HUES48 (cell line): ENCODE results near the gene RAD23B.

Experiments
- H3K27ac ChIP-seq: one replicate; pipeline ENCODE4 v1.7.0; 2013; ENCODE audit warnings: low read depth, low read length, inconsistent platforms
- H3K27me3 ChIP-seq: 2 replicates; pipeline ENCODE4 v1.6.1; 2013; ENCODE audit warnings: mild to moderate bottlenecking, low read length; ENCODE audit not compliant: control insufficient read depth, insufficient read depth
- H3K36me3 ChIP-seq: 2 replicates; pipeline ENCODE4 v1.6.1; 2013; ENCODE audit warnings: low read length; ENCODE audit not compliant: control insufficient read depth, insufficient read depth
- H3K4me1 ChIP-seq: 2 replicates; pipeline ENCODE4 v1.6.1; 2013; ENCODE audit warnings: mild to moderate bottlenecking, low read length; ENCODE audit not compliant: control insufficient read depth, insufficient read depth
- H3K4me3 ChIP-seq: 2 replicates; pipeline ENCODE4 v1.5.1; 2013; ENCODE audit warnings: mild to moderate bottlenecking, low read depth, low read length
- H3K9ac ChIP-seq: 2 replicates; pipeline ENCODE4 v1.6.1; 2013; ENCODE audit warnings: mild to moderate bottlenecking, low read depth, low read length, moderate library complexity
- H3K9me3 ChIP-seq: 2 replicates; pipeline ENCODE4 v1.6.1; 2013; ENCODE audit warnings: low read length; ENCODE audit not compliant: control insufficient read depth, insufficient read depth

The RAD23B gene

DNA sequence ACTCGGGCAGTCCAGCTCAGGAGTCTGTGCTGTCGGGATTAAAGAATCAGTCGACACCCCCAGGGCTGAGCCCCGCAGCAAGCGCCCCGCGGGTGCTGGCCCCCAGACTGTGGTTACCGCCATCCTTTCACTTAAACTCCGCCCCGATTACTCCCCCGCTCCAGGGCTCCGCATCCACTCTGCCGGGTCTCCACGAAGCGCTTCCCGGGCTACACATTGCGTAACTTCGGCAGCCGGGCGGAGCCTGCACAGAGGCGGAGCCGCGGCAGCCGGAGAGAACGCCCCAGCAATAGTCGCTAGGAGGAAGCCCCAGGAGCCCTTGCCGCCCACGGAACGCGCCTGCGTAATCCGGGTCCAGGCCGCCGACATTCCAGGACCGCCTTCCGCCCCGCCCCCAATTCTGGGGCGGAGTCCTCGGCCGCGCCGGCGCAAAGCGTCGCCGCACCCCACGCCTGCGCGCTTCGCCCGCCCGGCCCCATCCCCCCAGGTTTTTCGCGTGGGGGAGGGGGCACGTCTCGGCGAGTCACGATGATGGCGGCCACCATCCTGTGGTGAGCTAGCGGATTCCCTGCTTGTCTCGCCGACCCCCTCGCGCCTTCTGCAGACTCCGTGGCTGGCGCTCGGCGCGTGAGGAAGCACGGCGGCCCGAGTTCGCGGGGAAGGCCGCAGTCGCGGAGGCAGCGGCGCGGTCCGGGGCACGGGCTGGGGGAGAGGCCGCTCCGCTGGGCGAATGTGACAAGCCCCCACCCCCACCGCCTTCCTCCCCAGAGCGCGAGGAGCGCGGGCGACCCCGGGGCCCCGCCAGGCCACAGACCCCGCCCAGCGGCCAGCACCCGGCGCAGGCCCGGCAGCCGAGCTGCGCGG lies at the start of gene RAD23B:
Gene RAD23B, plus strand, starts transcription at position 521 of the 864 bp plus-strand sequence. CDS start 351 bp downstream, outside the sequence.
- no peaks in the 10 kb centered on the region for H3K36me3 ChIP-seq
- H3K9me3 ChIP-seq = no peaks in the 10 kb centered on the region
- peak within 1 kb of the TSS; percentile 96 for H3K9ac ChIP-seq
- H3K4me3 ChIP-seq = peak within 1 kb of the TSS; percentile 95
- H3K4me1 ChIP-seq = peaks cover 25% of the 10 kb centered on the region
- H3K27ac ChIP-seq = peak within 1 kb of the TSS; percentile 99
- H3K27me3 ChIP-seq = no peaks in the 10 kb centered on the region

DNA sequence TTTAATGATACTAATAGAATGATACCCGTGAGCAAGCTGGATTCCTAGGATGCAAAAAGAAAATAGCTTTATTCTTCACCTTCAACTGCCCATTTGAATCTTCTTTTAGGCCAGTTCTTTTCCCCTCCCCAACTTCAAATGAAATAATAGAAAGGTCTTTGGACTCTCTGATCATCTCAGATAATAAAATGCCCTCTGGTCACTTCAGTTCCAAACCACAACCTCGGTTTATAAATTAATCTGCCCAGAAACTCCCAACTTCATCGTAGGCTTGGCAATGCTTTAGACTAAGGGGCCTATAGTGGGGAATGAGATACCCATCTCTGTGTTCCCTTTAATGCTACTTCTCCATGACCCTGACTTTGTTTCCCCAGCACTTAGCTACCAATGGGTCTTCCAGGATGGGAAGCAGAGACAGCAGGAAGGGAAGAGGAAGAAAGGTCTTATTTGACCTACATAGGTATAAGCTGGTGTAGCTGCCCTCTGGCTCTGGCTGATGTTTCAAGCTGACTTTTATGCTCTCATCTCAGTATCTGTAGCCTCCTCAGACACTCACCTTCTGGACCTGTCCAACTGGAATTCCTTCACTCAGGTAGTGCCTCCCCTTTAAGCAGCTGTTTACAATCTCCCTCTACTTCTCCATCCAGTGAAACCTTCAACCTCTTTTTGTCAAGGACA lies 47.2 kb upstream of the RAD23B start:
- H3K27ac ChIP-seq = no peak overlapping the region
- H3K27me3 ChIP-seq = no peaks in the 10 kb centered on the region
- H3K9ac ChIP-seq = no peak overlapping the region
- peaks cover 4% of the 10 kb centered on the region for H3K4me1 ChIP-seq
- H3K4me3 ChIP-seq = no peak overlapping the region
- no peaks in the 10 kb centered on the region for H3K9me3 ChIP-seq
- no peaks in the 10 kb centered on the region for H3K36me3 ChIP-seq

DNA sequence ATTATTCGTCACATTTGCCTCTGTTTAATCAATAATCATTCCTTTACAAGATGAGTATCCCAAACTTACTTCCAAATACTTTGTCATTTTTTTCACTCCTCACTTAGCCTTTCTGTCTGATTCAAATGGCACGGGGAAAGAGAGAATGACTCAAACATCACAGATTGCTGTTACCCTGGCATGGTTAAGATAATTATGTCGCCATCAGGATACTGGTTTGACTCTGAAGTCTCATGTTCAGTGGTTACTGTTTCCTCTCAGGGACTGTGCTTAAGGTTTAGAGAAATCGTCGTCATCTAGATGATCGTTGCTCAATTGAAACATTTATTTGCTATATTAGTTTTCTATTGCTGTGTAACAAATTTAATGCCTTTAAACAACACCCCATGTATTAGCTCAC lies 45.2 kb upstream of the RAD23B start:
- H3K4me1 ChIP-seq = peaks cover 12% of the 10 kb centered on the region
- no peak overlapping the region for H3K9ac ChIP-seq
- H3K27me3 ChIP-seq = no peaks in the 10 kb centered on the region
- no peak overlapping the region for H3K4me3 ChIP-seq
- H3K36me3 ChIP-seq = no peaks in the 10 kb centered on the region
- no peak overlapping the region for H3K27ac ChIP-seq
- no peaks in the 10 kb centered on the region for H3K9me3 ChIP-seq

DNA sequence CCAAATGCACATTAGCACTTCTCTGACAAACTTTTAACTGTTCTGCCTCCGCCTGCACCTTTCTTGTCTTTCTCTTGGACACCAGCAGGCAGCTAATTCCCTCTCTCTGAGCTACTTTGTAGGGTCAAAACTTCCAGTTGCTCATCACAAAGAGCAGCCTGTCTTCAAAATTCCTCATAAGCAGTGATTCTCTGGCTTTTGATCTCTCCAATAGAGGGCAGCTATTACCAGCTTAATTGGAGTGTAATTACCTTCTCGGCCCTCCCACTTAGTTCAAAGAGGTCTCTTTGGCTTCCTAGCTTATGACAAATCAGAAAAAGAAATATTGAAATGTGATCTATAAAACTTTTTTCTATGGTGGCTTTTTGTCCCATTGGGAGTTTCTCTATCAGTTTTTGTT lies 43.6 kb upstream of the RAD23B start:
- Histone ChIP-seq H3K4me3 (no peak overlapping the region), H3K27ac (peak overlapping the region; percentile 14), H3K4me1 (peaks cover 18% of the 10 kb centered on the region)

GRCh38 chr9:107240260-107240659 lies 42.8 kb upstream of the RAD23B start:
- Histone ChIP-seq H3K36me3 (no peaks in the 10 kb centered on the region), H3K9ac (no peak overlapping the region), H3K4me1 (peaks cover 18% of the 10 kb centered on the region), H3K4me3 (no peak overlapping the region), H3K27me3 (no peaks in the 10 kb centered on the region), H3K9me3 (no peaks in the 10 kb centered on the region), H3K27ac (no peak overlapping the region)

More for the DNA sequence above, 43.6 kb upstream of the RAD23B start:
- no peaks in the 10 kb centered on the region for H3K36me3 ChIP-seq
- H3K9me3 ChIP-seq = no peaks in the 10 kb centered on the region
- H3K27me3 ChIP-seq = no peaks in the 10 kb centered on the region
- H3K9ac ChIP-seq = no peak overlapping the region

GRCh38 chr9:107242073-107243030 lies 40.7 kb upstream of the RAD23B start:
- no peaks in the 10 kb centered on the region for H3K27me3 ChIP-seq
- no peaks in the 10 kb centered on the region for H3K9me3 ChIP-seq
- no peaks in the 10 kb centered on the region for H3K36me3 ChIP-seq
- peaks cover 18% of the 10 kb centered on the region for H3K4me1 ChIP-seq
- no peak overlapping the region for H3K9ac ChIP-seq
- no peak overlapping the region for H3K4me3 ChIP-seq
- peak overlapping the region; percentile 79 for H3K27ac ChIP-seq

DNA sequence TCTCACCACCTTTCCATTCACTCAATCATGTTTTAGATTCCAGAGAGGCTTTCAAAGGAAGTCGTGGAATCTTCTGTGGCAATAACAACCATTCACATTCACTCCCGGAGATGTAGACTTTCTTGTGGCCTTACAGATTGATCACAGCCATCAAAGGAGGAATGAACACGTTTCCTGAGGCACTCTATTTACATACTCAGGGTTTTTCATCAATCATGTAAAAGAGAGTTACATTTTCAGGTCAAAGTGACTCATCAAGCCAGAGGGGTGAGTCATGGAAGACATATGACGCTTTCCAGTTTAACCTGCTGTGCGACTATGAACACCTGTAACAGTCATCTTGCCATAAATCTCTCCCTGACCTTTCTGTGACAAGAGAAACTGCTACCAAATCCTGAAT lies 39.3 kb upstream of the RAD23B start:
- H3K36me3 ChIP-seq = no peaks in the 10 kb centered on the region
- H3K9me3 ChIP-seq = no peaks in the 10 kb centered on the region
- H3K4me3 ChIP-seq = no peak overlapping the region
- H3K27ac ChIP-seq = peak overlapping the region; percentile 79
- H3K27me3 ChIP-seq = no peaks in the 10 kb centered on the region
- no peak overlapping the region for H3K9ac ChIP-seq
- H3K4me1 ChIP-seq = peaks cover 27% of the 10 kb centered on the region

DNA sequence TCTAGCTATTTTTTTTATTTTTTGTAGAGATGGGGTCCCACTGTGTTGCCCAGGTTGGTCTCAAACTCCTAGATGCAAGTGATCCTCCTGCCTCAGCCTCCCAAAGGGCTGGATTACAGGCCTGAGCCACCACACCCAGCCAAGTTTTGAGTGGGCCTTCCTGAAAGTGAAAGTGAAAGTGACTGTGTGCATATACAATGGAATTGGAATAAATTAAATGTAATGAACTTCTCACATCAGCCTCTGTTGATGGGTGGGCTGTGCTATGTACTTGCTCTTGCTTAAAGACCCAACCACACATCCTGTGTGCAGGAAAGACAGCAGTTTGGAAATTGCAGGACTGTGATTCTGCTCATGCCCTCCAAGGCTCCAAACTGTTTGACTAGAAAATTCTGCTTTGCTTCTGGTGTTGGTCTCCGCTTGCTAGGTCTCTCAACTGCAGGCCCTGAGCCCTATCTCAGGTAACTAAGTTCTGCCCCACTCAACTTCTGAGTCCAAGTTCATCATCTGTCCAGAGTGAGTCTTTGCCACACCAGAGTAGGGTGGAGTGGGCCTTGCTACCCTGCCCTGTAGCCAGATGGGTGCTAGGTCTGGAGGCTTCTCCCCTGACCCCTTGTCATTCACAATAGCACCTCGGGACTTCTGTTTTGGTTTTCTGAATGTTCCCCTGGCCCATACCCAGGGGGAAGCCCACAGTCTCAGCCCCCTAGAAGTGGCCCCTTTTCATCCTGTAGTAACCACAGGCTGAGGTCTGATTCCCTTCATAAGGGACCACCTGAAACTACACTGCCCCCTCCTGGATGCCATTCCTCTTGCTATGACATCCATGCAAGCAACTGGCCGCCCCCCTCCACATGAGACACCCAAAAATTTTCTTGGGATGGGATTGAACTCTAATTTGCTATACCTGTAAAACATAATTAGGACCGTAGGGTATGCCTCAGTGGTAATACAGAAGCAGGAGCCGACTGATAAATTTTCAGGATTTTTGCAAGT lies 36.5 kb upstream of the RAD23B start:
- Histone ChIP-seq H3K36me3 (no peaks in the 10 kb centered on the region), H3K9ac (no peak overlapping the region), H3K9me3 (no peaks in the 10 kb centered on the region), H3K4me3 (no peak overlapping the region), H3K27me3 (no peaks in the 10 kb centered on the region), H3K4me1 (peaks cover 34% of the 10 kb centered on the region), H3K27ac (no peak overlapping the region)

DNA sequence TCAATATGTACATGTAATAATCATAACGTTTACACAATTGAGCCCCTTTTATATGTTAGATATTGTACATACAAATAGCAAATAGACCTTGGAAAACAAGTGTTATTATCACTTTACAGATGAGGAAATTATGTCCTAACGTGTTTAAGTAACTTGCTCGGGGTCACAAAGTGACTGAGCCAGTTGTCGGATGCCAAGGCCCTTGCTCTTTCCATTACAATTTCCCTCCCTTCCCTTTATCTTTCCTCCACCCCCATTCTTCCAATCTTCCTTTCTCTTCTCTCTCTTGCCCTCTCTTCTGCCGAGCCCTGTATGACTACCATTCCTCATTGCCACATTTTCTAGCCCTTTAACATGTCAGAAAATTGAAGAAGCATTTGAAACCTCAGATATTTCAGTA lies 34.4 kb upstream of the RAD23B start:
- Histone ChIP-seq H3K36me3 (no peaks in the 10 kb centered on the region), H3K27ac (peak overlapping the region; percentile 75), H3K4me1 (peaks cover 24% of the 10 kb centered on the region), H3K9ac (peak overlapping the region; percentile 26), H3K27me3 (no peaks in the 10 kb centered on the region), H3K4me3 (no peak overlapping the region), H3K9me3 (no peaks in the 10 kb centered on the region)

DNA sequence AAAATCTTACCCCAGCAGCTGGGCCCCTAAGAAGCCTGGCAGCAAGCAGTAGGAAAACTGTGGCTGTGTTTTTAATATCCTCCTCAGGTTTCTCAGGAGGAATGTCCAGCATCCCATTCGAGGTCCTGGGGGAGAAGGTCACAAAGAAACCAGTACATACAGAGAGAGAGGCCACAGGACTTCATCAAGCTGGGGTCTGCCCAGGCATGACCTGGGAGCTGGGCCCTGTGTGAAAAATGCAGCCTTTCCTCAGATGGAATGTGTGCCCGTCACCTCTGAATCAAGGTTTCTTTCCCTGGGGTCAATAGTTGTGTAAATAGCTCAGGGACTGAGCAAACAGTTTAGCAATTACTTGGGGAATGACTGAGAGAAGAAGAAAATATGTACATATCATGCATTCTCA lies 33.9 kb upstream of the RAD23B start:
- H3K9ac ChIP-seq = peak overlapping the region; percentile 26

More for the DNA sequence above, 33.9 kb upstream of the RAD23B start:
- Histone ChIP-seq H3K27ac (peak overlapping the region; percentile 75), H3K9me3 (no peaks in the 10 kb centered on the region), H3K4me3 (no peak overlapping the region), H3K27me3 (no peaks in the 10 kb centered on the region), H3K36me3 (no peaks in the 10 kb centered on the region), H3K4me1 (peaks cover 22% of the 10 kb centered on the region)
